ENCODE data around the gene TTF1. TPM values are rescaled to one million over a fixed set of nuclear protein-coding genes. Genes with fewer than 3 reads are reported as not detected.

TTF1 gene
- total and polyA plus RNA-seq, 2 of the 13 experiments (the other 11 are each of a cell fraction or from before 2014, with no cell fraction given): 3.4 to 9.8 TPM

DNA sequence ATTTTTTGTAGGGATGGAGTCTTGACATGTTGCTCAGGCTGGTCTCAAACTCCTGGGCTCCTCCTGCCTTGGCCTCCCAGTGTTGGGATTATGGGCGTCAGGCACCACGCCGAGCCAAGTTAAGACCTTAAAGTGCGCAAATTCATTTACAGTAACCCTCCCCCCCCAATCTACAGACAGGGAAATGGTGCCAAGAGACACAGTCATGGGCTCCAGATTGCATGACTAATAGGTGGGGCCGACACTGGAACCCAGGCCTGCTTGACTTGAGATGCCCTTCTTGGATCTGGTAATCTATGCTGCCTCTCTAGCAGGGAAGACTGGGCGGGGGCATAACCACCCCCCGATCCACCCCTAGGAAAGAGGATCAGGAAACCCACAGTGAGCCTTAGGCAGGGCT, 19.5 kb downstream of the TTF1 start (continued):
- TF ChIP-seq, protein P1, sequence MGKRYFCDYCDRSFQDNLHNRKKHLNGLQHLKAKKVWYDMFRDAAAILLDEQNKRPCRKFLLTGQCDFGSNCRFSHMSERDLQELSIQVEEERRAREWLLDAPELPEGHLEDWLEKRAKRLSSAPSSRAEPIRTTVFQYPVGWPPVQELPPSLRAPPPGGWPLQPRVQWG (CRISPR knock-in tag; IDR thresholded peaks at IDR 0.05; ENCODE audit: borderline replicate concordance, low read depth): no peak
- no peak for TF ChIP-seq MTA1 (CRISPR knock-in tag; IDR thresholded peaks at IDR 0.05; ENCODE audit: borderline replicate concordance)

DNA sequence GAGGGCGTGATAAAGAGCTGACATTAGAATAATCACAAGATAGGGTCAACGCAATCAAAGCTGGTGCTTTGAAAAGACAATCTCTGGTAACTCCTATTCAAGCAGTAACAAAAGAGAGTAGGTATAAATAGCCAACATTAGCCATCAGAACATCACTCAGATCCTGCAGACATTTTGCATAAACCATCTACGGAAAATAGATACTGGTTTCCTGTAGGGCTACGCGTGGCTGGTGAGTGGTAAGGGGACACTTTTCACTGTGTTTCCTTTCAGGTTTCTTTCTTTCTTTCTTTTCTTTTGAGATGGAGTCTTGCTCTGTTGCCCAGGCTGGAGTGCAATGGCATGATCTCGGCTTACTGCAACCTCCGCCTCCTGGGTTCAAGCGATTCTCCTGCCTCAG, 22.3 kb downstream of the TTF1 start:
- Histone ChIP-seq H3K36me3 (replicated peaks in 1 of 2; ENCODE audit: control insufficient read depth in 1 of 2, insufficient read depth in 2 of 2, low read length in 2 of 2) (peaks cover 10 to 39% of the 10 kb centered on the region in 2 experiments; a peak in 4 of 5 replicates), H3K4me3 (replicated peaks in 1 of 3; ENCODE audit: insufficient read depth in 1 of 3, low read depth in 2 of 3, low read length in 3 of 3) (no peak overlapping the region), H4K20me1 (ENCODE audit: insufficient read depth, low read length) (no peaks in the 10 kb centered on the region), H3K9ac (ENCODE audit: insufficient read depth, low read depth, low read length) (no peak overlapping the region), H3K4me1 (ENCODE audit: insufficient read depth, low read length) (no peaks in the 10 kb centered on the region), H3K27ac (ENCODE audit: extremely low read length, insufficient read depth, low read length) (no peak overlapping the region), H3K4me2 (ENCODE audit: low read depth, low read length) (no peak overlapping the region), H2AFZ (ENCODE audit: low read length) (no peak overlapping the region), H3K9me3 (ENCODE audit: low read length) (no peaks in the 10 kb centered on the region), H3K79me2 (ENCODE audit: insufficient read depth, low read length) (no peaks in the 10 kb centered on the region), H3K27me3 (ENCODE audit: control insufficient read depth in 1 of 2, insufficient read depth in 2 of 2, low read length in 2 of 2) (no peaks in the 10 kb centered on the region)
- BruUV-seq (replicated peaks): no TSS peak
- ChIA-PET CTCF (ENCODE audit: low intra/inter-chr PET ratio, low total read pairs) (no interaction called here), POLR2A (no interaction called here)
- DNase-seq (ENCODE audit: low spot score) (no peak), FAIRE-seq (no peak), ATAC-seq (no peak)
- intact Hi-C loops (cut with micrococcal nuclease; ENCODE audit: unreplicated experiment) (no loop called here), in situ Hi-C loops (cut with HindIII; ENCODE audit: extremely low pct_ligation_motif_present, low pct_unique_long_range_greater_than_20kb) (no loop called here)
- WGBS (ENCODE audit: low lambda C conversion rate): 99% methylated on average over 8 of the region's 8 CpGs
- TF ChIP-seq ZNF430 (CRISPR knock-in tag; IDR thresholded peaks at IDR 0.05): no peak
- no peak for TF ChIP-seq PITX1 (CRISPR knock-in tag; IDR thresholded peaks at IDR 0.05)
- TF ChIP-seq, protein P2, sequence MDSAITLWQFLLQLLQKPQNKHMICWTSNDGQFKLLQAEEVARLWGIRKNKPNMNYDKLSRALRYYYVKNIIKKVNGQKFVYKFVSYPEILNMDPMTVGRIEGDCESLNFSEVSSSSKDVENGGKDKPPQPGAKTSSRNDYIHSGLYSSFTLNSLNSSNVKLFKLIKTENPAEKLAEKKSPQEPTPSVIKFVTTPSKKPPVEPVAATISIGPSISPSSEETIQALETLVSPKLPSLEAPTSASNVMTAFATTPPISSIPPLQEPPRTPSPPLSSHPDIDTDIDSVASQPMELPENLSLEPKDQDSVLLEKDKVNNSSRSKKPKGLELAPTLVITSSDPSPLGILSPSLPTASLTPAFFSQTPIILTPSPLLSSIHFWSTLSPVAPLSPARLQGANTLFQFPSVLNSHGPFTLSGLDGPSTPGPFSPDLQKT (CRISPR knock-in tag; IDR thresholded peaks at IDR 0.05; ENCODE audit: borderline replicate concordance): no peak
- TF ChIP-seq, protein P3, sequence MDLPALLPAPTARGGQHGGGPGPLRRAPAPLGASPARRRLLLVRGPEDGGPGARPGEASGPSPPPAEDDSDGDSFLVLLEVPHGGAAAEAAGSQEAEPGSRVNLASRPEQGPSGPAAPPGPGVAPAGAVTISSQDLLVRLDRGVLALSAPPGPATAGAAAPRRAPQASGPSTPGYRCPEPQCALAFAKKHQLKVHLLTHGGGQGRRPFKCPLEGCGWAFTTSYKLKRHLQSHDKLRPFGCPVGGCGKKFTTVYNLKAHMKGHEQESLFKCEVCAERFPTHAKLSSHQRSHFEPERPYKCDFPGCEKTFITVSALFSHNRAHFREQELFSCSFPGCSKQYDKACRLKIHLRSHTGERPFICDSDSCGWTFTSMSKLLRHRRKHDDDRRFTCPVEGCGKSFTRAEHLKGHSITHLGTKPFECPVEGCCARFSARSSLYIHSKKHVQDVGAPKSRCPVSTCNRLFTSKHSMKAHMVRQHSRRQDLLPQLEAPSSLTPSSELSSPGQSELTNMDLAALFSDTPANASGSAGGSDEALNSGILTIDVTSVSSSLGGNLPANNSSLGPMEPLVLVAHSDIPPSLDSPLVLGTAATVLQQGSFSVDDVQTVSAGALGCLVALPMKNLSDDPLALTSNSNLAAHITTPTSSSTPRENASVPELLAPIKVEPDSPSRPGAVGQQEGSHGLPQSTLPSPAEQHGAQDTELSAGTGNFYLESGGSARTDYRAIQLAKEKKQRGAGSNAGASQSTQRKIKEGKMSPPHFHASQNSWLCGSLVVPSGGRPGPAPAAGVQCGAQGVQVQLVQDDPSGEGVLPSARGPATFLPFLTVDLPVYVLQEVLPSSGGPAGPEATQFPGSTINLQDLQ (CRISPR knock-in tag; IDR thresholded peaks at IDR 0.05): no peak
- no peak for TF ChIP-seq CCDC6 (CRISPR knock-in tag; IDR thresholded peaks at IDR 0.05)
- no peak for TF ChIP-seq STAG1 (CRISPR knock-in tag; IDR thresholded peaks at IDR 0.05)
- TF ChIP-seq, protein P4, sequence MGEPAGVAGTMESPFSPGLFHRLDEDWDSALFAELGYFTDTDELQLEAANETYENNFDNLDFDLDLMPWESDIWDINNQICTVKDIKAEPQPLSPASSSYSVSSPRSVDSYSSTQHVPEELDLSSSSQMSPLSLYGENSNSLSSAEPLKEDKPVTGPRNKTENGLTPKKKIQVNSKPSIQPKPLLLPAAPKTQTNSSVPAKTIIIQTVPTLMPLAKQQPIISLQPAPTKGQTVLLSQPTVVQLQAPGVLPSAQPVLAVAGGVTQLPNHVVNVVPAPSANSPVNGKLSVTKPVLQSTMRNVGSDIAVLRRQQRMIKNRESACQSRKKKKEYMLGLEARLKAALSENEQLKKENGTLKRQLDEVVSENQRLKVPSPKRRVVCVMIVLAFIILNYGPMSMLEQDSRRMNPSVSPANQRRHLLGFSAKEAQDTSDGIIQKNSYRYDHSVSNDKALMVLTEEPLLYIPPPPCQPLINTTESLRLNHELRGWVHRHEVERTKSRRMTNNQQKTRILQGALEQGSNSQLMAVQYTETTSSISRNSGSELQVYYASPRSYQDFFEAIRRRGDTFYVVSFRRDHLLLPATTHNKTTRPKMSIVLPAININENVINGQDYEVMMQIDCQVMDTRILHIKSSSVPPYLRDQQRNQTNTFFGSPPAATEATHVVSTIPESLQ (CRISPR knock-in tag; conservative IDR thresholded peaks at IDR 0.05): no peak
- no peak for TF ChIP-seq YEATS2 (CRISPR knock-in tag; IDR thresholded peaks at IDR 0.05; ENCODE audit: borderline replicate concordance)
- no peak for TF ChIP-seq ZNF44 (CRISPR knock-in tag; IDR thresholded peaks at IDR 0.05)
- no peak for TF ChIP-seq SRSF1 (optimal IDR thresholded peaks at IDR 0.05; ENCODE audit: low read depth, low read length)
- TF ChIP-seq HDAC2 (CRISPR knock-in tag; IDR thresholded peaks at IDR 0.05): no peak

Measured in HepG2 (cell line).